ENCODE data around the gene PLS1.

PLS1 gene

GRCh38 chr3:142642956-142643355, 46.8 kb downstream of the PLS1 start:
- H3K4me1 ChIP-seq (ENCODE audit: control insufficient read depth, insufficient read depth, low read length) = peaks cover 6% of the 10 kb centered on the region
- no peak overlapping the region for H3K4me3 ChIP-seq (ENCODE audit: low read length)

GRCh38 chr3:142644502-142644901, 48.3 kb downstream of the PLS1 start:
- Histone ChIP-seq H3K9ac (ENCODE audit: low read length) (no peak overlapping the region), H3K9me3 (ENCODE audit: control insufficient read depth, low read length) (no peaks in the 10 kb centered on the region), H3K4me1 (ENCODE audit: control insufficient read depth, insufficient read depth, low read length) (peaks cover 6% of the 10 kb centered on the region), H3K4me3 (ENCODE audit: low read length) (no peak overlapping the region), H3K36me3 (ENCODE audit: control insufficient read depth, insufficient read depth, low read length, severe bottlenecking) (no peaks in the 10 kb centered on the region), H3K27me3 (replicated peaks; ENCODE audit: control insufficient read depth, insufficient read depth, low read length) (no peaks in the 10 kb centered on the region)
- DNase-seq (ENCODE audit: low read depth) = no peak

More at GRCh38 chr3:142642956-142643355, 46.8 kb downstream of the PLS1 start:
- Histone ChIP-seq H3K27me3 (replicated peaks; ENCODE audit: control insufficient read depth, insufficient read depth, low read length) (no peaks in the 10 kb centered on the region), H3K36me3 (ENCODE audit: control insufficient read depth, insufficient read depth, low read length, severe bottlenecking) (no peaks in the 10 kb centered on the region), H3K9me3 (ENCODE audit: control insufficient read depth, low read length) (no peaks in the 10 kb centered on the region), H3K9ac (ENCODE audit: low read length) (no peak overlapping the region)
- no peak for DNase-seq (ENCODE audit: low read depth)

GRCh38 chr3:142645236-142645793, 49.1 kb downstream of the PLS1 start:
- H3K27me3 ChIP-seq (replicated peaks; ENCODE audit: control insufficient read depth, insufficient read depth, low read length) = no peaks in the 10 kb centered on the region
- DNase-seq (ENCODE audit: low read depth) = peak; percentile 18
- no peaks in the 10 kb centered on the region for H3K36me3 ChIP-seq (ENCODE audit: control insufficient read depth, insufficient read depth, low read length, severe bottlenecking)
- H3K9ac ChIP-seq (ENCODE audit: low read length) = no peak overlapping the region
- no peaks in the 10 kb centered on the region for H3K9me3 ChIP-seq (ENCODE audit: control insufficient read depth, low read length)
- H3K4me1 ChIP-seq (ENCODE audit: control insufficient read depth, insufficient read depth, low read length) = peaks cover 6% of the 10 kb centered on the region
- no peak overlapping the region for H3K4me3 ChIP-seq (ENCODE audit: low read length)

- Histone ChIP-seq H3K9me3 (ENCODE audit: control insufficient read depth, low read length) (no peaks in the 10 kb centered on the region), H3K4me1 (ENCODE audit: control insufficient read depth, insufficient read depth, low read length) (peaks cover 6% of the 10 kb centered on the region), H3K4me3 (ENCODE audit: low read length) (no peak overlapping the region), H3K36me3 (ENCODE audit: control insufficient read depth, insufficient read depth, low read length, severe bottlenecking) (no peaks in the 10 kb centered on the region), H3K27me3 (replicated peaks; ENCODE audit: control insufficient read depth, insufficient read depth, low read length) (no peaks in the 10 kb centered on the region), H3K9ac (ENCODE audit: low read length) (no peak overlapping the region)
- DNase-seq (ENCODE audit: low read depth) = no peak
These were observed 50.0 kb downstream of the PLS1 start for GRCh38 chr3:142646020-142646785.

GRCh38 chr3:142647856-142648255, 51.7 kb downstream of the PLS1 start:
- Histone ChIP-seq H3K9ac (ENCODE audit: low read length) (no peak overlapping the region), H3K4me3 (ENCODE audit: low read length) (no peak overlapping the region), H3K9me3 (ENCODE audit: control insufficient read depth, low read length) (no peaks in the 10 kb centered on the region), H3K4me1 (ENCODE audit: control insufficient read depth, insufficient read depth, low read length) (peaks cover 6% of the 10 kb centered on the region), H3K36me3 (ENCODE audit: control insufficient read depth, insufficient read depth, low read length, severe bottlenecking) (no peaks in the 10 kb centered on the region), H3K27me3 (replicated peaks; ENCODE audit: control insufficient read depth, insufficient read depth, low read length) (no peaks in the 10 kb centered on the region)
- DNase-seq (ENCODE audit: low read depth) = no peak

GRCh38 chr3:142648950-142649349, 52.8 kb downstream of the PLS1 start:
- Histone ChIP-seq H3K4me1 (ENCODE audit: control insufficient read depth, insufficient read depth, low read length) (peaks cover 6% of the 10 kb centered on the region), H3K4me3 (ENCODE audit: low read length) (no peak overlapping the region), H3K9ac (ENCODE audit: low read length) (no peak overlapping the region), H3K36me3 (ENCODE audit: control insufficient read depth, insufficient read depth, low read length, severe bottlenecking) (no peaks in the 10 kb centered on the region), H3K27me3 (replicated peaks; ENCODE audit: control insufficient read depth, insufficient read depth, low read length) (no peaks in the 10 kb centered on the region), H3K9me3 (ENCODE audit: control insufficient read depth, low read length) (no peaks in the 10 kb centered on the region)
- no peak for DNase-seq (ENCODE audit: low read depth)

- DNase-seq (ENCODE audit: low read depth) = no peak
- H3K36me3 ChIP-seq (ENCODE audit: control insufficient read depth, insufficient read depth, low read length, severe bottlenecking) = no peaks in the 10 kb centered on the region
- no peak overlapping the region for H3K9ac ChIP-seq (ENCODE audit: low read length)
- no peaks in the 10 kb centered on the region for H3K9me3 ChIP-seq (ENCODE audit: control insufficient read depth, low read length)
- no peak overlapping the region for H3K4me3 ChIP-seq (ENCODE audit: low read length)
- H3K27me3 ChIP-seq (replicated peaks; ENCODE audit: control insufficient read depth, insufficient read depth, low read length) = no peaks in the 10 kb centered on the region
- peaks cover 6% of the 10 kb centered on the region for H3K4me1 ChIP-seq (ENCODE audit: control insufficient read depth, insufficient read depth, low read length)
These were observed 54.0 kb downstream of the PLS1 start for GRCh38 chr3:142650001-142650693.

- H3K27me3 ChIP-seq (replicated peaks; ENCODE audit: control insufficient read depth, insufficient read depth, low read length) = no peaks in the 10 kb centered on the region
- H3K9ac ChIP-seq (ENCODE audit: low read length) = no peak overlapping the region
- H3K4me1 ChIP-seq (ENCODE audit: control insufficient read depth, insufficient read depth, low read length) = no peaks in the 10 kb centered on the region
- H3K9me3 ChIP-seq (ENCODE audit: control insufficient read depth, low read length) = no peaks in the 10 kb centered on the region
- no peaks in the 10 kb centered on the region for H3K36me3 ChIP-seq (ENCODE audit: control insufficient read depth, insufficient read depth, low read length, severe bottlenecking)
- no peak for DNase-seq (ENCODE audit: low read depth)
- no peak overlapping the region for H3K4me3 ChIP-seq (ENCODE audit: low read length)
These were observed 55.5 kb downstream of the PLS1 start for GRCh38 chr3:142651711-142652110.

- no peak overlapping the region for H3K4me3 ChIP-seq (ENCODE audit: low read length)
- no peaks in the 10 kb centered on the region for H3K36me3 ChIP-seq (ENCODE audit: control insufficient read depth, insufficient read depth, low read length, severe bottlenecking)
- H3K27me3 ChIP-seq (replicated peaks; ENCODE audit: control insufficient read depth, insufficient read depth, low read length) = no peaks in the 10 kb centered on the region
- H3K9me3 ChIP-seq (ENCODE audit: control insufficient read depth, low read length) = no peaks in the 10 kb centered on the region
- no peak overlapping the region for H3K9ac ChIP-seq (ENCODE audit: low read length)
- H3K4me1 ChIP-seq (ENCODE audit: control insufficient read depth, insufficient read depth, low read length) = no peaks in the 10 kb centered on the region
- no peak for DNase-seq (ENCODE audit: low read depth)
These were observed 56.7 kb downstream of the PLS1 start for GRCh38 chr3:142652826-142653292.

GRCh38 chr3:142656575-142656974, 60.4 kb downstream of the PLS1 start:
- Histone ChIP-seq H3K9me3 (ENCODE audit: control insufficient read depth, low read length) (no peaks in the 10 kb centered on the region), H3K4me3 (ENCODE audit: low read length) (no peak overlapping the region), H3K36me3 (ENCODE audit: control insufficient read depth, insufficient read depth, low read length, severe bottlenecking) (no peaks in the 10 kb centered on the region), H3K9ac (ENCODE audit: low read length) (no peak overlapping the region), H3K27me3 (replicated peaks; ENCODE audit: control insufficient read depth, insufficient read depth, low read length) (no peaks in the 10 kb centered on the region), H3K4me1 (ENCODE audit: control insufficient read depth, insufficient read depth, low read length) (no peaks in the 10 kb centered on the region)
- DNase-seq (ENCODE audit: low read depth) = no peak

GRCh38 chr3:142657033-142657432, 60.8 kb downstream of the PLS1 start:
- DNase-seq (ENCODE audit: low read depth) = no peak
- Histone ChIP-seq H3K4me3 (ENCODE audit: low read length) (no peak overlapping the region), H3K36me3 (ENCODE audit: control insufficient read depth, insufficient read depth, low read length, severe bottlenecking) (no peaks in the 10 kb centered on the region), H3K4me1 (ENCODE audit: control insufficient read depth, insufficient read depth, low read length) (no peaks in the 10 kb centered on the region), H3K9ac (ENCODE audit: low read length) (no peak overlapping the region), H3K27me3 (replicated peaks; ENCODE audit: control insufficient read depth, insufficient read depth, low read length) (no peaks in the 10 kb centered on the region), H3K9me3 (ENCODE audit: control insufficient read depth, low read length) (no peaks in the 10 kb centered on the region)

All from adipocyte (in vitro differentiated cells).